H9 (cell line): ENCODE measurements around the gene TATDN2. TPM values are rescaled to one million over a fixed set of nuclear protein-coding genes. Genes with fewer than 3 reads are reported as not detected.

Experiments
- DNase-seq: peaks from one replicate; pipeline ENCODE4 v3.0.0-alpha.2; 2017
- H2AFZ ChIP-seq: one replicate; pipeline ENCODE4 v1.6.1; 2013; ENCODE audit warnings: mild to moderate bottlenecking, low read length, control low read depth, moderate library complexity
- H2AK5ac ChIP-seq: 2 replicates; pipeline ENCODE4 v1.6.1; 2013; ENCODE audit warnings: low read length, control low read depth, mixed read lengths; ENCODE audit not compliant: insufficient read length
- H2BK120ac ChIP-seq: one replicate; pipeline ENCODE4 v1.6.1; 2013; ENCODE audit warnings: low read depth, mild to moderate bottlenecking, low read length, control low read depth, inconsistent platforms; ENCODE audit not compliant: poor library complexity, severe bottlenecking
- H2BK12ac ChIP-seq: 2 replicates; pipeline ENCODE4 v1.6.1; 2013; ENCODE audit warnings: low read length, control low read depth, mixed read lengths, low read depth; ENCODE audit not compliant: insufficient read length
- H2BK15ac ChIP-seq: 2 replicates; pipeline ENCODE4 v1.6.1; 2013; ENCODE audit warnings: low read depth, low read length, control low read depth
- H2BK20ac ChIP-seq: one replicate; pipeline ENCODE4 v1.6.1; 2013; ENCODE audit warnings: low read depth, mild to moderate bottlenecking, low read length, control low read depth, inconsistent platforms; ENCODE audit not compliant: poor library complexity, severe bottlenecking
- H2BK5ac ChIP-seq: 2 replicates; pipeline ENCODE4 v1.6.1; 2013; ENCODE audit warnings: low read length, control low read depth, mixed read lengths; ENCODE audit not compliant: insufficient read length
- H3K14ac ChIP-seq: 2 replicates; pipeline ENCODE4 v1.6.1; 2013; ENCODE audit warnings: low read length, control low read depth; ENCODE audit not compliant: insufficient read depth
- H3K18ac ChIP-seq: 2 replicates; pipeline ENCODE4 v1.6.1; 2013; ENCODE audit warnings: low read depth, mild to moderate bottlenecking, mixed read lengths, low read length, control low read depth; ENCODE audit not compliant: insufficient read length
- H3K23ac ChIP-seq: 2 replicates; pipeline ENCODE4 v1.6.1; 2013; ENCODE audit warnings: low read length, control low read depth, mixed read lengths, low read depth; ENCODE audit not compliant: insufficient read length
- H3K23me2 ChIP-seq: 2 replicates; pipeline ENCODE4 v1.6.1; 2013; ENCODE audit warnings: low read depth, mild to moderate bottlenecking, mixed read lengths, low read length, control low read depth; ENCODE audit not compliant: insufficient read length, poor library complexity, severe bottlenecking
- H3K27ac ChIP-seq: 2 replicates; pipeline ENCODE4 v1.5.1; 2013; ENCODE audit warnings: low read length, control low read depth, mixed read lengths, low read depth; ENCODE audit not compliant: insufficient read length
- H3K27me3 ChIP-seq: 2 replicates; pipeline ENCODE4 v1.6.1; 2013; ENCODE audit warnings: low read length, control low read depth, inconsistent platforms; ENCODE audit not compliant: insufficient read depth
- H3K4ac ChIP-seq: 2 replicates; pipeline ENCODE4 v1.6.1; 2013; ENCODE audit warnings: low read depth, mild to moderate bottlenecking, control low read depth, inconsistent platforms, low read length, moderate library complexity
- H3K4me1 ChIP-seq: 2 replicates; pipeline ENCODE4 v1.6.1; 2013; ENCODE audit warnings: low read length, control low read depth, inconsistent platforms; ENCODE audit not compliant: insufficient read depth
- H3K4me2 ChIP-seq: 2 replicates; pipeline ENCODE4 v1.6.1; 2013; ENCODE audit warnings: low read length, control low read depth, mixed read lengths; ENCODE audit not compliant: insufficient read length, insufficient read depth
- H3K56ac ChIP-seq: 2 replicates; pipeline ENCODE4 v1.6.1; 2013; ENCODE audit warnings: low read depth, mild to moderate bottlenecking, mixed read lengths, low read length, control low read depth; ENCODE audit not compliant: insufficient read length
- H3K79me1 ChIP-seq: 2 replicates; pipeline ENCODE4 v1.6.1; 2013; ENCODE audit warnings: low read depth, mild to moderate bottlenecking, moderate library complexity, low read length, control low read depth, inconsistent platforms; ENCODE audit not compliant: insufficient read depth, poor library complexity, severe bottlenecking
- H3K79me2 ChIP-seq: 2 replicates; pipeline ENCODE4 v1.6.1; 2013; ENCODE audit warnings: low read length, control low read depth, inconsistent platforms; ENCODE audit not compliant: insufficient read depth
- H3K9ac ChIP-seq: 2 replicates; pipeline ENCODE4 v1.6.1; 2013; ENCODE audit warnings: low read length, control low read depth, mixed read lengths; ENCODE audit not compliant: insufficient read length; ENCODE audit errors: extremely low read depth
- H3K9me3 ChIP-seq: one replicate; pipeline ENCODE4 v1.6.1; 2013; ENCODE audit warnings: low read depth, low read length, inconsistent platforms; ENCODE audit not compliant: control insufficient read depth
- H3T11ph ChIP-seq: one replicate; pipeline ENCODE4 v1.6.1; 2013; ENCODE audit warnings: mild to moderate bottlenecking, low read length, control low read depth, inconsistent platforms
- H4K20me1 ChIP-seq: one replicate; pipeline ENCODE4 v1.6.1; 2013; ENCODE audit not compliant: control insufficient read depth, insufficient read length, insufficient read depth
- H4K5ac ChIP-seq: 2 replicates; pipeline ENCODE4 v1.6.1; 2013; ENCODE audit warnings: low read depth, mild to moderate bottlenecking, mixed read lengths, low read length, control low read depth; ENCODE audit not compliant: insufficient read length
- H4K8ac ChIP-seq: replicated peaks from 2 replicates; pipeline ENCODE4 v1.6.1; 2013; ENCODE audit warnings: low read length, control low read depth, mixed read lengths, low read depth; ENCODE audit not compliant: insufficient read length
- H4K91ac ChIP-seq: 2 replicates; pipeline ENCODE4 v1.6.1; 2013; ENCODE audit warnings: low read depth, mild to moderate bottlenecking, moderate library complexity, mixed read lengths, low read length, control low read depth; ENCODE audit not compliant: insufficient read length
- H3K27ac Mint-ChIP-seq, 3 experiments: 2 replicates in 2 of 3; 3 replicates in 1 of 3; pipeline ENCODE4 v1.8.0; 2020 to 2021; ENCODE audit warnings: mixed read lengths in 3 of 3, mild to moderate bottlenecking in 1 of 3, moderate library complexity in 1 of 3
- H3K27me3 Mint-ChIP-seq: 2 replicates; pipeline ENCODE4 v1.8.0; 2021; ENCODE audit warnings: low read depth, mild to moderate bottlenecking, moderate library complexity, mixed read lengths
- H3K36me3 Mint-ChIP-seq, 3 experiments: 2 replicates in 2 of 3; 3 replicates in 1 of 3; pipeline ENCODE4 v1.8.0; 2020 to 2021; ENCODE audit warnings: low read depth in 3 of 3, mixed read lengths in 3 of 3; ENCODE audit not compliant: insufficient read depth in 1 of 3
- H3K4me1 Mint-ChIP-seq, 2 experiments: 2 replicates each; pipeline ENCODE4 v1.8.0; 2020; ENCODE audit warnings: mixed read lengths in 2 of 2
- H3K4me3 Mint-ChIP-seq, 2 experiments: 2 replicates in 1 of 2; 3 replicates in 1 of 2; pipeline ENCODE4 v1.8.0; 2020 to 2021; ENCODE audit warnings: mild to moderate bottlenecking in 2 of 2, mixed read lengths in 2 of 2, moderate library complexity in 1 of 2
- H3K9me3 Mint-ChIP-seq, 2 experiments: 2 replicates in 1 of 2; 3 replicates in 1 of 2; pipeline ENCODE4 v1.8.0; 2020; ENCODE audit warnings: mild to moderate bottlenecking in 2 of 2, mixed read lengths in 2 of 2, moderate library complexity in 1 of 2
- WGBS: extraction: QIAGEN DNeasy Blood & Tissue Kit; methylation state at CpG from one replicate; pipeline ENCODE4 v1.1.7; 2013; ENCODE audit warnings: missing lambda C conversion rate, low lambda C conversion rate, mixed read lengths; ENCODE audit not compliant: insufficient read length; ENCODE audit errors: extremely low coverage; 5-methylcytosine and 5-hydroxymethylcytosine counted together
- total RNA-seq: library from RNA; stranded (reverse); gene quantifications from 2 replicates; pipeline ENCODE4 v1.2.1, GENCODE V29; 2021
- TF ChIP-seq, protein P1 (sequence below): fragments of 200-600 bp; sonication (generic); conservative IDR thresholded peaks from 3 replicates; pipeline ENCODE4 v1.8.0; 2021; ENCODE audit warnings: antibody characterized with exemption, mild to moderate bottlenecking

The TATDN2 gene
- total RNA-seq, 1 experiment from 2014 or later, result 34.4 TPM

DNA sequence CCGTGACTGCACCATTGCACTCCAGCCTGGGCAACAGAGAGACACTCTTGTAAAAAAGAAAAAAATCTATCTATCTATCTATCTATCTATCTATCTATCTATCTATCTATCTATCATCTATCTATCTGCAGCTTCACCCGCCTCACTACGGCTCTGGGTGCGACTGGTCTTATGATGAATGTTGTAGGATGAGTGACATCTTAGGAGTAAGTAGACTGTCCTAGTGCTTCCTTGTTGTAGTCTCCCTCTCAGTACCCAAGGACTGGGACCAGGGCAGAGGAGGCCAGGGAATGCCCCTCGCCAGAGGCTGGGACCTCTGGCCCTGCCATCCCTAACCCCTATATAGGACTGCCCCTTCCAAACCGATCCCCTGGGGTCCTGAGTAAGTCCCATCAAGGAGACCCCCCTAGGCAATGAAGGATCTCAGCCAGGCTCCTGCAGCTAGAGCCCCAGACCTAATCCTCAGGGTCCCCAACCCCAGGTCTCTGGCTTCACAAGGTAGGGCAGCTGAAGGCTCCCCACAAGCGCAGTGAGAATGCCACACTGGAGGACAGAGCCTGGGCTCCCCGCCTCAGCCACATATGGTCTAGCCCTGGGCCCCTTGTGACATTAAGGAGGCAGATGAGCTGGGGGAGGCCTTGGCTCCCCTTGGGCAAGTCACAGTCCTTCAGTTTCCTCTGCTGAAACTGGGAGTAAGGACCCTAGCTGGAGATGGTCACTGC, 73.5 kb downstream of the TATDN2 start:
- Mint-ChIP-seq H3K9me3 (no peaks in the 10 kb centered on the region), H3K27ac (peak overlapping the region in 2 of 3 experiments; percentile 37 to 55; a peak in 2 of 7 replicates), H3K4me1 (peaks cover 0 to 8% of the 10 kb centered on the region in 2 experiments; a peak in 3 of 4 replicates), H3K4me3 (peak overlapping the region; percentile 97 to 98), H3K36me3 (peaks cover 12 to 25% (median 16%) of the 10 kb centered on the region in 3 experiments; a peak in 6 of 7 replicates), H3K27me3 (peaks cover 21% of the 10 kb centered on the region)
- H3K4me2 ChIP-seq, result no peak overlapping the region
- H3K56ac ChIP-seq, result no peak overlapping the region
- WGBS, result no CpG with 5 or more reads among the region's 8 CpGs
- H3K23ac ChIP-seq, result no peak overlapping the region
- H4K91ac ChIP-seq, result no peak overlapping the region
- no peaks in the 10 kb centered on the region for H3K79me1 ChIP-seq
- no peak overlapping the region for H2BK120ac ChIP-seq
- H3K14ac ChIP-seq, result no peak overlapping the region
- DNase-seq, result no peak
- no peaks in the 10 kb centered on the region for H4K20me1 ChIP-seq
- TF ChIP-seq, protein P1, sequence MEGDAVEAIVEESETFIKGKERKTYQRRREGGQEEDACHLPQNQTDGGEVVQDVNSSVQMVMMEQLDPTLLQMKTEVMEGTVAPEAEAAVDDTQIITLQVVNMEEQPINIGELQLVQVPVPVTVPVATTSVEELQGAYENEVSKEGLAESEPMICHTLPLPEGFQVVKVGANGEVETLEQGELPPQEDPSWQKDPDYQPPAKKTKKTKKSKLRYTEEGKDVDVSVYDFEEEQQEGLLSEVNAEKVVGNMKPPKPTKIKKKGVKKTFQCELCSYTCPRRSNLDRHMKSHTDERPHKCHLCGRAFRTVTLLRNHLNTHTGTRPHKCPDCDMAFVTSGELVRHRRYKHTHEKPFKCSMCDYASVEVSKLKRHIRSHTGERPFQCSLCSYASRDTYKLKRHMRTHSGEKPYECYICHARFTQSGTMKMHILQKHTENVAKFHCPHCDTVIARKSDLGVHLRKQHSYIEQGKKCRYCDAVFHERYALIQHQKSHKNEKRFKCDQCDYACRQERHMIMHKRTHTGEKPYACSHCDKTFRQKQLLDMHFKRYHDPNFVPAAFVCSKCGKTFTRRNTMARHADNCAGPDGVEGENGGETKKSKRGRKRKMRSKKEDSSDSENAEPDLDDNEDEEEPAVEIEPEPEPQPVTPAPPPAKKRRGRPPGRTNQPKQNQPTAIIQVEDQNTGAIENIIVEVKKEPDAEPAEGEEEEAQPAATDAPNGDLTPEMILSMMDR, result no peak
- H3K79me2 ChIP-seq, result peaks cover 12% of the 10 kb centered on the region
- H3K4me1 ChIP-seq, result no peaks in the 10 kb centered on the region
- H4K8ac ChIP-seq, result no peak overlapping the region
- H3K4ac ChIP-seq, result no peak overlapping the region
- H2BK5ac ChIP-seq, result no peak overlapping the region
- peak overlapping the region; percentile 33 for H3K18ac ChIP-seq
- H2BK15ac ChIP-seq, result no peak overlapping the region
- peaks cover 5% of the 10 kb centered on the region for H3K23me2 ChIP-seq
- H3K9me3 ChIP-seq, result no peaks in the 10 kb centered on the region
- no peak overlapping the region for H2AK5ac ChIP-seq
- no peak overlapping the region for H3K9ac ChIP-seq
- H2BK20ac ChIP-seq, result no peak overlapping the region
- no peak overlapping the region for H4K5ac ChIP-seq
- H3K27ac ChIP-seq, result no peak overlapping the region
- no peak overlapping the region for H2AFZ ChIP-seq
- no peak overlapping the region for H3T11ph ChIP-seq
- H2BK12ac ChIP-seq, result no peak overlapping the region
- no peaks in the 10 kb centered on the region for H3K27me3 ChIP-seq
